ENCODE measurements around the gene C3. TPM values are rescaled to one million over a fixed set of nuclear protein-coding genes. Genes with fewer than 3 reads are reported as not detected.

Gene C3
- total and polyA plus RNA-seq, 2 donors from 2014 or later, result 452 to 3,831 TPM

- no peak for FAIRE-seq
- intact Hi-C loops (cut with DNase I), result no loop called here
Observed at GRCh38 chr19:6712231-6712630, 8.2 kb downstream of the C3 start.

GRCh38 chr19:6711605-6712004, 8.8 kb downstream of the C3 start:
- intact Hi-C loops (cut with DNase I), result no loop called here

More at GRCh38 chr19:6712231-6712630, 8.2 kb downstream of the C3 start:
- Histone ChIP-seq H3K36me3 (ENCODE audit: control insufficient read depth in 2 of 3, insufficient read depth in 3 of 3, low read length in 3 of 3) (no peaks in the 10 kb centered on the region), H3K4me1 (ENCODE audit: control insufficient read depth in 2 of 3, insufficient read depth in 2 of 3, low read depth in 1 of 3, low read length in 3 of 3) (no peaks in the 10 kb centered on the region), H3K9me3 (ENCODE audit: control insufficient read depth in 2 of 3, insufficient read depth in 1 of 3, low read length in 3 of 3) (no peaks in the 10 kb centered on the region), H3K9ac (ENCODE audit: low read length in 3 of 3) (no peak overlapping the region), H3K4me3 (ENCODE audit: low read length in 3 of 3) (no peak overlapping the region), H3K27me3 (ENCODE audit: control insufficient read depth, insufficient read depth, low read length) (peaks cover 11% of the 10 kb centered on the region), H3K27ac (ENCODE audit: low read depth in 2 of 2, low read length in 2 of 2) (no peak overlapping the region)
- TF ChIP-seq CTCF (IDR thresholded peaks at IDR 0.05; ENCODE audit: borderline replicate concordance, extremely low read depth, insufficient read depth), result no peak
- peak in 1 of 5 donors; percentile 60 for DNase-seq

GRCh38 chr19:6711078-6711361, 9.4 kb downstream of the C3 start:
- H3K9me3 ChIP-seq (ENCODE audit: control insufficient read depth in 2 of 3, insufficient read depth in 1 of 3, low read length in 3 of 3), result no peaks in the 10 kb centered on the region
- TF ChIP-seq CTCF (IDR thresholded peaks at IDR 0.05; ENCODE audit: borderline replicate concordance, extremely low read depth, insufficient read depth), result no peak
- FAIRE-seq, result no peak
- no peaks in the 10 kb centered on the region for H3K4me1 ChIP-seq (ENCODE audit: control insufficient read depth in 2 of 3, insufficient read depth in 2 of 3, low read depth in 1 of 3, low read length in 3 of 3)
- H3K36me3 ChIP-seq (ENCODE audit: control insufficient read depth in 2 of 3, insufficient read depth in 3 of 3, low read length in 3 of 3), result no peaks in the 10 kb centered on the region
- DNase-seq, result no peak
- intact Hi-C loops (cut with DNase I), result no loop called here
- no peak overlapping the region for H3K27ac ChIP-seq (ENCODE audit: low read depth in 2 of 2, low read length in 2 of 2)
- H3K4me3 ChIP-seq (ENCODE audit: low read length in 3 of 3), result no peak overlapping the region
- no peak overlapping the region for H3K9ac ChIP-seq (ENCODE audit: low read length in 3 of 3)
- peaks cover 11% of the 10 kb centered on the region for H3K27me3 ChIP-seq (ENCODE audit: control insufficient read depth, insufficient read depth, low read length)

More at GRCh38 chr19:6711605-6712004, 8.8 kb downstream of the C3 start:
- Histone ChIP-seq H3K4me1 (ENCODE audit: control insufficient read depth in 2 of 3, insufficient read depth in 2 of 3, low read depth in 1 of 3, low read length in 3 of 3) (no peaks in the 10 kb centered on the region), H3K4me3 (ENCODE audit: low read length in 3 of 3) (no peak overlapping the region), H3K36me3 (ENCODE audit: control insufficient read depth in 2 of 3, insufficient read depth in 3 of 3, low read length in 3 of 3) (no peaks in the 10 kb centered on the region), H3K9me3 (ENCODE audit: control insufficient read depth in 2 of 3, insufficient read depth in 1 of 3, low read length in 3 of 3) (no peaks in the 10 kb centered on the region), H3K27me3 (ENCODE audit: control insufficient read depth, insufficient read depth, low read length) (peaks cover 11% of the 10 kb centered on the region), H3K9ac (ENCODE audit: low read length in 3 of 3) (no peak overlapping the region), H3K27ac (ENCODE audit: low read depth in 2 of 2, low read length in 2 of 2) (no peak overlapping the region)
- DNase-seq (peak in 1 of 5 donors; percentile 24), FAIRE-seq (no peak)
- no peak for TF ChIP-seq CTCF (IDR thresholded peaks at IDR 0.05; ENCODE audit: borderline replicate concordance, extremely low read depth, insufficient read depth)

Measured in kidney (tissue), 14 donors.